Left lung (tissue), 10 donors: ENCODE results near the gene SH3TC2. TPM values are rescaled to one million over a fixed set of nuclear protein-coding genes. Genes with fewer than 3 reads are reported as not detected.

Experiments
- ATAC-seq: fragments of 200-7000 bp; cut with Tn5 transposase; one replicate; pipeline ENCODE4 v1.9.1; 2020; ENCODE audit warnings: moderate library complexity
- DNase-seq, 4 donors: peaks; one replicate each; pipeline ENCODE4 v3.0.0-alpha.2; 2013 to 2020
- H3K27ac ChIP-seq, 2 donors: fragments of 200-600 bp; sonication (generic) in 1 of 2; one replicate each; pipeline versions ENCODE4 v1.5.0 to v1.8.0; 2020 to 2021
- H3K27me3 ChIP-seq, 2 donors: fragments of 200-600 bp; sonication (generic) in 1 of 2; one replicate each; pipeline versions ENCODE4 v1.5.0 to v1.8.0; 2020 to 2021
- H3K36me3 ChIP-seq, 2 donors: fragments of 200-600 bp; sonication (generic) in 1 of 2; one replicate each; pipeline versions ENCODE4 v1.5.0 to v1.8.0; 2020 to 2021
- H3K4me1 ChIP-seq, 2 donors: fragments of 200-600 bp; one replicate each; pipeline ENCODE4 v1.8.0; 2021
- H3K4me3 ChIP-seq, 2 donors: fragments of 200-600 bp; sonication (generic) in 1 of 2; one replicate each; pipeline versions ENCODE4 v1.5.0 to v1.8.0; 2020 to 2021; ENCODE audit warnings: mild to moderate bottlenecking in 1 of 2
- H3K9me3 ChIP-seq, 2 donors: fragments of 200-600 bp; sonication (generic) in 1 of 2; one replicate each; pipeline versions ENCODE4 v1.5.0 to v1.8.0; 2020 to 2021
- CTCF ChIP-seq, 2 donors: fragments of 200-600 bp; sonication (generic) in 1 of 2; IDR thresholded peaks; one replicate each; pipeline versions ENCODE4 v1.5.0 to v1.8.0; 2021; ENCODE audit warnings: antibody characterized with exemption in 2 of 2
- intact Hi-C, 2 donors: fragments of 100-400 bp; cut with DNase I; formaldehyde crosslinking; loops; one replicate each; pipeline versions ENCODE4 v1.11.2 to v1.14.2; 2022
- microRNA-seq, 2 donors: library from miRNA; unstranded; fragments of <30 nt; microRNA quantifications; one replicate each; pipeline ENCODE4, GENCODE V29; 2019
- polyA plus RNA-seq, 6 donors: library from polyadenylated mRNA; unstranded; fragments of 120-200 nt; gene quantifications; one replicate each; pipeline ENCODE4 v1.2.1, GENCODE V29; 2013; ENCODE audit not compliant: insufficient read length in 6 of 6
- total RNA-seq, 2 donors: library from RNA; stranded (reverse); fragmentation: NEBNext Ultra II Directional; extraction: Animal tissue kit (Norgen Biotek cat#: 25700); gene quantifications; one replicate each; pipeline ENCODE4 v1.2.1, GENCODE V29; 2021
- donor health status: DM: no; HTN: yes; CAD: no.
- donor health status: DM: no; HTN: no; CAD: no.

Gene SH3TC2
- total and polyA plus RNA-seq, 8 donors = 1.0 to 2.5 (median 2.1) TPM

GRCh38 chr5:148961261-148962199 lies 101.3 kb downstream of the SH3TC2 start:
- ATAC-seq (no peak), DNase-seq (no peak)
- TF ChIP-seq CTCF (IDR thresholded peaks at IDR 0.05) = no peak
- Histone ChIP-seq H3K4me3 (no peak overlapping the region), H3K36me3 (no peaks in the 10 kb centered on the region), H3K27ac (no peak overlapping the region), H3K9me3 (no peaks in the 10 kb centered on the region), H3K4me1 (peaks cover 0 to 31% of the 10 kb centered on the region in 2 donors), H3K27me3 (no peaks in the 10 kb centered on the region)
- intact Hi-C loops = no loop called here

- H3K9me3 ChIP-seq = no peaks in the 10 kb centered on the region
- H3K4me1 ChIP-seq = peaks cover 0 to 28% of the 10 kb centered on the region in 2 donors
- H3K4me3 ChIP-seq = no peak overlapping the region
- TF ChIP-seq CTCF (IDR thresholded peaks at IDR 0.05) = no peak
- no peak for DNase-seq
- no peaks in the 10 kb centered on the region for H3K36me3 ChIP-seq
- intact Hi-C loops = no loop called here
- no peak for ATAC-seq
- H3K27ac ChIP-seq = no peak overlapping the region
- H3K27me3 ChIP-seq = no peaks in the 10 kb centered on the region
Measured at GRCh38 chr5:148960070-148960769, 102.6 kb downstream of the SH3TC2 start.

GRCh38 chr5:148957591-148958202 lies 105.2 kb downstream of the SH3TC2 start:
- H3K9me3 ChIP-seq = no peaks in the 10 kb centered on the region
- DNase-seq (no peak), ATAC-seq (peak; percentile 79)
- H3K27ac ChIP-seq = no peak overlapping the region
- intact Hi-C loops = no loop called here
- H3K4me1 ChIP-seq = peaks cover 0 to 14% of the 10 kb centered on the region in 2 donors
- no peak overlapping the region for H3K4me3 ChIP-seq
- H3K27me3 ChIP-seq = no peaks in the 10 kb centered on the region
- H3K36me3 ChIP-seq = no peaks in the 10 kb centered on the region
- TF ChIP-seq CTCF (IDR thresholded peaks at IDR 0.05) = peak; percentile 62 to 69

GRCh38 chr5:148956477-148957385 lies 106.1 kb downstream of the SH3TC2 start:
- peaks cover 0 to 14% of the 10 kb centered on the region in 2 donors for H3K4me1 ChIP-seq
- TF ChIP-seq CTCF (IDR thresholded peaks at IDR 0.05) = no peak
- H3K27me3 ChIP-seq = no peaks in the 10 kb centered on the region
- H3K4me3 ChIP-seq = no peak overlapping the region
- H3K27ac ChIP-seq = no peak overlapping the region
- no peaks in the 10 kb centered on the region for H3K36me3 ChIP-seq
- intact Hi-C loops = no loop called here
- ATAC-seq (peak; percentile 94), DNase-seq (peak in 1 of 4 donors; percentile 41)
- H3K9me3 ChIP-seq = no peaks in the 10 kb centered on the region

Small RNAs within 50 kb of the gene (microRNA-seq; reads per million reads assigned to microRNA genes)
- 7.4 to 11.6 reads per million in 2 donors for gene MIR584

Other genes starting within 250 kb of the SH3TC2 start
- 10 to 100 TPM; 12.3 to 14.2 TPM for gene ADRB2, start 236.5 kb downstream of the SH3TC2 start, total RNA-seq
- 1 to 10 TPM in 5 of 6 donors, under 1 TPM in 1; 0.70 to 1.9 (median 1.5) TPM for gene ADRB2, start 236.5 kb downstream of the SH3TC2 start, polyA plus RNA-seq
- gene ABLIM3, start 78.4 kb upstream of the SH3TC2 start, total RNA-seq = 10 to 100 TPM; 33.2 to 35.3 TPM
- 100 to 1,000 TPM in 5 of 6 donors, 10 to 100 TPM in 1; 89.4 to 145 (median 113) TPM for gene ABLIM3, start 78.4 kb upstream of the SH3TC2 start, polyA plus RNA-seq
- gene AFAP1L1, start 208.8 kb upstream of the SH3TC2 start, total RNA-seq = 10 to 100 TPM; 14.2 to 17.0 TPM
- gene AFAP1L1, start 208.8 kb upstream of the SH3TC2 start, polyA plus RNA-seq = 10 to 100 TPM; 38.8 to 46.6 (median 41.6) TPM